Measurements from ENCODE around the gene PRKAG2.

PRKAG2 gene

DNA sequence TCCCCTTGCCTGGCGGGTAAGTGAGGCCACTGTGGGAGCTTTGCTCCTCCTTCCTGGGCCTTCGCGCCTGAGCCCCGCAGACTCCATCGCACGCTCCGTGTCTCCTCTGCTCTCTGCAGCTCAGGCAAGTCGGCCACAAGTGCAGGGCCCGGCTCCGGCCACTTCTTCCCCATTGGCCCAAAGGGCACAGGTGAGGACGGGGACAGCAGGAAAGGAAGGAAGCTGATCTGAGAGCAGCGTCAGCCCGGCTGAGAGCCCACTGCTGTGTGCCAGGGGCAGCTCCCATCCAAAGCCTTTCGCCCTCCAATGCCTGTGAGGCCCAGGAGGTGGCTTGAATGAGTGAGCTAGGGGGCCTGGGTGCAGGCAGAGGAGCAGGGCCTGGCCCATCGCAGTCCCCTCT, 323.6 kb downstream of the PRKAG2 start:
- no peak overlapping the region for H3K4me2 ChIP-seq (ENCODE audit: low read length)
- H3F3A ChIP-seq (ENCODE audit: control insufficient read depth, insufficient read depth) = no peaks in the 10 kb centered on the region
- no peaks in the 10 kb centered on the region for H4K20me1 ChIP-seq (ENCODE audit: control insufficient read depth, insufficient read depth, low read depth, low read length)
- H3K27me3 ChIP-seq (ENCODE audit: control insufficient read depth, low read length) = no peaks in the 10 kb centered on the region
- no peaks in the 10 kb centered on the region for H3K9me2 ChIP-seq (replicated peaks; ENCODE audit: control insufficient read depth, low read length)
- H3K4me3 ChIP-seq (ENCODE audit: low read length) = no peak overlapping the region
- no peaks in the 10 kb centered on the region for H3K9me3 ChIP-seq (ENCODE audit: control insufficient read depth, insufficient read depth, low read length)
- no peaks in the 10 kb centered on the region for H3K79me2 ChIP-seq (ENCODE audit: control insufficient read depth, low read length)
- no peaks in the 10 kb centered on the region for H3K4me1 ChIP-seq (ENCODE audit: control insufficient read depth, low read length)
- H3K27ac ChIP-seq (ENCODE audit: low read depth, low read length) = no peak overlapping the region
- no peaks in the 10 kb centered on the region for H3K36me3 ChIP-seq (ENCODE audit: control insufficient read depth, low read length)
- TF ChIP-seq EZH2phosphoT487 (IDR thresholded peaks at IDR 0.05; ENCODE audit: borderline replicate concordance, low read length) = no peak
- TF ChIP-seq, protein P1, sequence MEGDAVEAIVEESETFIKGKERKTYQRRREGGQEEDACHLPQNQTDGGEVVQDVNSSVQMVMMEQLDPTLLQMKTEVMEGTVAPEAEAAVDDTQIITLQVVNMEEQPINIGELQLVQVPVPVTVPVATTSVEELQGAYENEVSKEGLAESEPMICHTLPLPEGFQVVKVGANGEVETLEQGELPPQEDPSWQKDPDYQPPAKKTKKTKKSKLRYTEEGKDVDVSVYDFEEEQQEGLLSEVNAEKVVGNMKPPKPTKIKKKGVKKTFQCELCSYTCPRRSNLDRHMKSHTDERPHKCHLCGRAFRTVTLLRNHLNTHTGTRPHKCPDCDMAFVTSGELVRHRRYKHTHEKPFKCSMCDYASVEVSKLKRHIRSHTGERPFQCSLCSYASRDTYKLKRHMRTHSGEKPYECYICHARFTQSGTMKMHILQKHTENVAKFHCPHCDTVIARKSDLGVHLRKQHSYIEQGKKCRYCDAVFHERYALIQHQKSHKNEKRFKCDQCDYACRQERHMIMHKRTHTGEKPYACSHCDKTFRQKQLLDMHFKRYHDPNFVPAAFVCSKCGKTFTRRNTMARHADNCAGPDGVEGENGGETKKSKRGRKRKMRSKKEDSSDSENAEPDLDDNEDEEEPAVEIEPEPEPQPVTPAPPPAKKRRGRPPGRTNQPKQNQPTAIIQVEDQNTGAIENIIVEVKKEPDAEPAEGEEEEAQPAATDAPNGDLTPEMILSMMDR (IDR thresholded peaks at IDR 0.05; ENCODE audit: low read depth, low read length, poor library complexity, severe bottlenecking) = no peak

DNA sequence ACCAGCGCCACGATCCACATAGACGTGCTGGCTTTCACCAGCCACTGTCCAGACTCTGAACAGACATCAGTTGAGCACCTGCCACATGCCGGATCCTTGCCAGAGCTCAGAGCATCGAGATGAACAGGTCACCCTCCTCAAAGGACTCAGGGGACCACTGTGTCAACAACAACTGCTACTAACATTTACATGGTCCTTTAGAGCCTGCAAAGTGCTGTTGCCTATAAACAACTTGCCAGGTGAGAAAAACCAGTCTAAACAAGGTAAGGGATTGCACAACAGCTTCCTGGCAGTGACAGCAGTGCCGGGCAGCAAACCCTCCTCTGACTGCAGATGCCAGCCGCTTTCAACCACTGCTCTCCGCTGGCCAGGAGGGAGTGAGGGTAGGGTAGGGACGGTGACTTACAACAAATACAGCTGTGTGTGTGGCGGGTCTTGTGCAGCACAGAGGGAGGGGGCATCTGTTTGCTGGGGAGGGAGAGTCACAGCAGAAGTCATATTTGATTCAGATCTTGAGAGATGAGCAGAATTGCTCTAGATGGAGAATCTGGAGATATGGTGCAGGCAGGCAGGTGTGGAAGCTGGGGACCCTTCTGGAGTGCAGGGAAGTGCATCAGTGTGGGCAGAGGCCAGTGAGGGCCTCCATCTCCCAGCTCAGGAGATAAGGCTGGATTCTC, 324.4 kb downstream of the PRKAG2 start:
- no peak overlapping the region for H3K4me3 ChIP-seq (ENCODE audit: low read length)
- no peaks in the 10 kb centered on the region for H3K79me2 ChIP-seq (ENCODE audit: control insufficient read depth, low read length)
- no peak overlapping the region for H3K27ac ChIP-seq (ENCODE audit: low read depth, low read length)
- TF ChIP-seq, protein P1 (IDR thresholded peaks at IDR 0.05; ENCODE audit: low read depth, low read length, poor library complexity, severe bottlenecking) = no peak
- TF ChIP-seq EZH2phosphoT487 (IDR thresholded peaks at IDR 0.05; ENCODE audit: borderline replicate concordance, low read length) = no peak
- no peaks in the 10 kb centered on the region for H3K27me3 ChIP-seq (ENCODE audit: control insufficient read depth, low read length)
- no peaks in the 10 kb centered on the region for H3K4me1 ChIP-seq (ENCODE audit: control insufficient read depth, low read length)
- no peaks in the 10 kb centered on the region for H3F3A ChIP-seq (ENCODE audit: control insufficient read depth, insufficient read depth)
- no peak overlapping the region for H3K4me2 ChIP-seq (ENCODE audit: low read length)
- H3K9me2 ChIP-seq (replicated peaks; ENCODE audit: control insufficient read depth, low read length) = no peaks in the 10 kb centered on the region
- H3K9me3 ChIP-seq (ENCODE audit: control insufficient read depth, insufficient read depth, low read length) = no peaks in the 10 kb centered on the region
- no peaks in the 10 kb centered on the region for H4K20me1 ChIP-seq (ENCODE audit: control insufficient read depth, insufficient read depth, low read depth, low read length)
- no peaks in the 10 kb centered on the region for H3K36me3 ChIP-seq (ENCODE audit: control insufficient read depth, low read length)

DNA sequence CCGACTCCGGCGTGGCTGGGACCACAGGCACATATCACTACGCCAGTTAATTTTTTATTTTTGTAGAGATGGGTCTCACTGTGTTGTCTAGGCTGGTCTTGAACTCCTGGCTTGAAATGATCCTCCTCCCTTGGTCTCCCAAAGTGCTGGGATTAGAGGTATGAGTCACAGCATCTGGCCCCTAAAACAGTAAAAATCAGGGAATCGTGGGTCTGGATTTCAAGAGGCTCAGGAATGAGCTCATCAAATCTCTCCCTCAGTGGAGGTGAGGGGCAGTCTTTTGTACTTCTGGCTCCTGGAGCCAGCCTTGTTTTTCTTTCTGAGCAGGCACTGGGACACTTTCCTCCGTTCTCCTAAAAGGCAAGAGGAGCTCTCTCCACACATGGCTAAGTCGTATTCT, 325.1 kb downstream of the PRKAG2 start:
- Histone ChIP-seq H3F3A (ENCODE audit: control insufficient read depth, insufficient read depth) (no peaks in the 10 kb centered on the region), H3K4me3 (ENCODE audit: low read length) (no peak overlapping the region), H3K27ac (ENCODE audit: low read depth, low read length) (no peak overlapping the region), H3K4me1 (ENCODE audit: control insufficient read depth, low read length) (no peaks in the 10 kb centered on the region), H3K4me2 (ENCODE audit: low read length) (no peak overlapping the region), H3K9me3 (ENCODE audit: control insufficient read depth, insufficient read depth, low read length) (no peaks in the 10 kb centered on the region), H3K79me2 (ENCODE audit: control insufficient read depth, low read length) (no peaks in the 10 kb centered on the region), H3K27me3 (ENCODE audit: control insufficient read depth, low read length) (no peaks in the 10 kb centered on the region), H3K36me3 (ENCODE audit: control insufficient read depth, low read length) (no peaks in the 10 kb centered on the region), H4K20me1 (ENCODE audit: control insufficient read depth, insufficient read depth, low read depth, low read length) (no peaks in the 10 kb centered on the region), H3K9me2 (replicated peaks; ENCODE audit: control insufficient read depth, low read length) (no peaks in the 10 kb centered on the region)
- TF ChIP-seq, protein P1 (IDR thresholded peaks at IDR 0.05; ENCODE audit: low read depth, low read length, poor library complexity, severe bottlenecking) = no peak
- no peak for TF ChIP-seq EZH2phosphoT487 (IDR thresholded peaks at IDR 0.05; ENCODE audit: borderline replicate concordance, low read length)

Data from DOHH2 (cell line).